HG03139 (cell line): ENCODE data around the gene FRMD1.

Experiments used
- ATAC-seq: cut with Tn5 transposase; IDR thresholded peaks from one replicate; pipeline ENCODE4 v1.9.1; 2021; ENCODE audit not compliant: unreplicated experiment

The FRMD1 gene

GRCh38 chr6:168044521-168045130, 34.4 kb downstream of the FRMD1 start:
- ATAC-seq: no peak

- ATAC-seq: no peak
These were observed 35.1 kb downstream of the FRMD1 start for GRCh38 chr6:168043848-168044415.

- no peak for ATAC-seq
These were observed 35.7 kb downstream of the FRMD1 start for GRCh38 chr6:168043193-168043847.

- no peak for ATAC-seq
These were observed 36.4 kb downstream of the FRMD1 start for GRCh38 chr6:168042426-168043192.

- no peak for ATAC-seq
These were observed 37.1 kb downstream of the FRMD1 start for GRCh38 chr6:168041928-168042327.

- no peak for ATAC-seq
These were observed 38.0 kb downstream of the FRMD1 start for GRCh38 chr6:168040856-168041496.

GRCh38 chr6:168039849-168040248, 39.2 kb downstream of the FRMD1 start:
- no peak for ATAC-seq

- no peak for ATAC-seq
These were observed 39.7 kb downstream of the FRMD1 start for GRCh38 chr6:168039301-168039700.

- ATAC-seq: no peak
These were observed 40.4 kb downstream of the FRMD1 start for GRCh38 chr6:168038576-168039140.

GRCh38 chr6:168037856-168038255, 41.2 kb downstream of the FRMD1 start:
- ATAC-seq: no peak

- ATAC-seq: no peak
These were observed 41.8 kb downstream of the FRMD1 start for GRCh38 chr6:168037242-168037641.

- ATAC-seq: no peak
These were observed 43.1 kb downstream of the FRMD1 start for GRCh38 chr6:168035661-168036545.

- ATAC-seq: no peak
These were observed 43.8 kb downstream of the FRMD1 start for GRCh38 chr6:168035098-168035660.

GRCh38 chr6:168034537-168034936, 44.5 kb downstream of the FRMD1 start:
- ATAC-seq: no peak

- ATAC-seq: no peak
These were observed 45.2 kb downstream of the FRMD1 start for GRCh38 chr6:168033791-168034190.

- no peak for ATAC-seq
These were observed 46.8 kb downstream of the FRMD1 start for GRCh38 chr6:168032005-168032760.

GRCh38 chr6:168031411-168031971, 47.5 kb downstream of the FRMD1 start:
- ATAC-seq: no peak

- no peak for ATAC-seq
These were observed 48.1 kb downstream of the FRMD1 start for GRCh38 chr6:168030908-168031307.
